Measurements from ENCODE around the gene TLNRD1.

Gene TLNRD1

GRCh38 chr15:81029414-81030300 is 28.9 kb downstream of the TLNRD1 start:
- DNase-seq (ENCODE audit: low spot score), result no peak

- DNase-seq (ENCODE audit: low spot score), result no peak
Measured at GRCh38 chr15:81030301-81030750, 29.6 kb downstream of the TLNRD1 start.

- DNase-seq (ENCODE audit: low spot score), result no peak
Measured at GRCh38 chr15:81031203-81031602, 30.5 kb downstream of the TLNRD1 start.

- no peak for DNase-seq (ENCODE audit: low spot score)
Measured at GRCh38 chr15:81032355-81032754, 31.6 kb downstream of the TLNRD1 start.

- DNase-seq (ENCODE audit: low spot score), result no peak
Measured at GRCh38 chr15:81032818-81033217, 32.1 kb downstream of the TLNRD1 start.

- DNase-seq (ENCODE audit: low spot score), result no peak
Measured at GRCh38 chr15:81033508-81033907, 32.8 kb downstream of the TLNRD1 start.

- DNase-seq (ENCODE audit: low spot score), result no peak
Measured at GRCh38 chr15:81037952-81038743, 37.4 kb downstream of the TLNRD1 start.

- DNase-seq (ENCODE audit: low spot score), result no peak
Measured at GRCh38 chr15:81038975-81039607, 38.4 kb downstream of the TLNRD1 start.

GRCh38 chr15:81040757-81041156 is 40.0 kb downstream of the TLNRD1 start:
- DNase-seq (ENCODE audit: low spot score), result no peak

GRCh38 chr15:81043281-81043934 is 42.7 kb downstream of the TLNRD1 start:
- DNase-seq (ENCODE audit: low spot score), result no peak

- DNase-seq (ENCODE audit: low spot score), result no peak
Measured at GRCh38 chr15:81043935-81044575, 43.3 kb downstream of the TLNRD1 start.

- no peak for DNase-seq (ENCODE audit: low spot score)
Measured at GRCh38 chr15:81046290-81046689, 45.6 kb downstream of the TLNRD1 start.

- no peak for DNase-seq (ENCODE audit: low spot score)
Measured at GRCh38 chr15:81047928-81048327, 47.2 kb downstream of the TLNRD1 start.

- no peak for DNase-seq (ENCODE audit: low spot score)
Measured at GRCh38 chr15:81049835-81050234, 49.1 kb downstream of the TLNRD1 start.

GRCh38 chr15:81050259-81050658 is 49.5 kb downstream of the TLNRD1 start:
- no peak for DNase-seq (ENCODE audit: low spot score)

- no peak for DNase-seq (ENCODE audit: low spot score)
Measured at GRCh38 chr15:81050805-81051204, 50.1 kb downstream of the TLNRD1 start.

- no peak for DNase-seq (ENCODE audit: low spot score)
Measured at GRCh38 chr15:81052046-81052445, 51.3 kb downstream of the TLNRD1 start.

- DNase-seq (ENCODE audit: low spot score), result no peak
Measured at GRCh38 chr15:81053621-81054020, 52.9 kb downstream of the TLNRD1 start.

GRCh38 chr15:81054236-81054635 is 53.5 kb downstream of the TLNRD1 start:
- DNase-seq (ENCODE audit: low spot score), result no peak

Data from hepatic stellate cell (primary cell).